Astrocyte (in vitro differentiated cells and primary cell): ENCODE results near the gene PEX11B. TPM values are rescaled to one million over a fixed set of nuclear protein-coding genes. Genes with fewer than 3 reads are reported as not detected.
A peak's percentile ranks its signal among the peaks of the same experiment; 100 is the strongest.

Experiments used
- DNase-seq: peaks from one replicate; pipeline ENCODE4 v3.0.0-alpha.2; 2010; ENCODE audit warnings: low read depth
- FAIRE-seq: peaks from 2 replicates; lab custom pipeline; 2011; peaks lifted over from hg19 to GRCh38; lab: Jason Lieb, UNC
- H2AFZ ChIP-seq: 2 replicates; pipeline ENCODE4 v1.6.0; 2012; ENCODE audit warnings: low read depth, low read length, inconsistent platforms
- H3K27ac ChIP-seq: 2 replicates; pipeline ENCODE4 v1.5.1; 2011; ENCODE audit warnings: low read depth, low read length, inconsistent platforms
- H3K27me3 ChIP-seq: 2 replicates; pipeline ENCODE4 v1.6.0; 2011; ENCODE audit warnings: low read length, inconsistent platforms; ENCODE audit not compliant: insufficient read depth
- H3K36me3 ChIP-seq: 2 replicates; pipeline ENCODE4 v1.5.1; 2011; ENCODE audit warnings: low read length, inconsistent platforms; ENCODE audit not compliant: insufficient read depth
- H3K4me1 ChIP-seq: 2 replicates; pipeline ENCODE4 v1.5.1; 2011; ENCODE audit warnings: low read length, inconsistent platforms; ENCODE audit not compliant: insufficient read depth
- H3K4me2 ChIP-seq: 2 replicates; pipeline ENCODE4 v1.6.0; 2012; ENCODE audit warnings: low read length, inconsistent platforms
- H3K4me3 ChIP-seq: 2 replicates; pipeline ENCODE4 v1.5.1; 2011; ENCODE audit warnings: low read depth, mild to moderate bottlenecking, low read length, inconsistent platforms; ENCODE audit not compliant: insufficient read depth
- H3K79me2 ChIP-seq: 2 replicates; pipeline ENCODE4 v1.6.0; 2012; ENCODE audit warnings: mild to moderate bottlenecking, low read length, inconsistent platforms; ENCODE audit not compliant: insufficient read depth
- H3K9ac ChIP-seq: 2 replicates; pipeline ENCODE4 v1.6.0; 2012; ENCODE audit warnings: mild to moderate bottlenecking, low read length, inconsistent platforms
- H3K9me3 ChIP-seq: 2 replicates; pipeline ENCODE4 v1.5.1; 2012; ENCODE audit warnings: low read depth, mild to moderate bottlenecking, low read length, inconsistent platforms; ENCODE audit not compliant: insufficient read depth
- H4K20me1 ChIP-seq: 2 replicates; pipeline ENCODE4 v1.6.0; 2012; ENCODE audit warnings: low read length, inconsistent platforms; ENCODE audit not compliant: insufficient read depth
- H3K27ac Mint-ChIP-seq: one replicate; pipeline ENCODE4 v1.8.0; 2021; ENCODE audit warnings: mild to moderate bottlenecking, mixed read lengths; ENCODE audit not compliant: unreplicated experiment
- H3K27me3 Mint-ChIP-seq: one replicate; pipeline ENCODE4 v1.8.0; 2021; ENCODE audit warnings: low read depth, mixed read lengths; ENCODE audit not compliant: unreplicated experiment
- H3K36me3 Mint-ChIP-seq: one replicate; pipeline ENCODE4 v1.8.0; 2021; ENCODE audit warnings: low read depth, mixed read lengths; ENCODE audit not compliant: unreplicated experiment
- H3K4me1 Mint-ChIP-seq: one replicate; pipeline ENCODE4 v1.8.0; 2021; ENCODE audit warnings: low read depth, mixed read lengths; ENCODE audit not compliant: unreplicated experiment
- H3K4me3 Mint-ChIP-seq: one replicate; pipeline ENCODE4 v1.8.0; 2021; ENCODE audit warnings: mild to moderate bottlenecking, moderate library complexity, mixed read lengths; ENCODE audit not compliant: unreplicated experiment
- H3K9me3 Mint-ChIP-seq: one replicate; pipeline ENCODE4 v1.8.0; 2021; ENCODE audit warnings: mild to moderate bottlenecking, mixed read lengths; ENCODE audit not compliant: unreplicated experiment
- EZH2 ChIP-seq: IDR thresholded peaks from 2 replicates; pipeline ENCODE4 v1.6.1; 2012; ENCODE audit warnings: mild to moderate bottlenecking, low read length, inconsistent platforms; ENCODE audit not compliant: insufficient read depth
- total RNA-seq: library from RNA; stranded (reverse); gene quantifications from 2 replicates; pipeline ENCODE4 v1.2.1, GENCODE V29; 2021
- TF ChIP-seq, protein P1 (sequence below): IDR thresholded peaks from 2 replicates; pipeline ENCODE4 v1.5.1; 2011; ENCODE audit warnings: low read depth, mild to moderate bottlenecking, inconsistent platforms, low read length, moderate library complexity; ENCODE audit not compliant: insufficient read depth

PEX11B gene
- total RNA-seq, 1 donor from 2014 or later: 20.7 TPM

DNA sequence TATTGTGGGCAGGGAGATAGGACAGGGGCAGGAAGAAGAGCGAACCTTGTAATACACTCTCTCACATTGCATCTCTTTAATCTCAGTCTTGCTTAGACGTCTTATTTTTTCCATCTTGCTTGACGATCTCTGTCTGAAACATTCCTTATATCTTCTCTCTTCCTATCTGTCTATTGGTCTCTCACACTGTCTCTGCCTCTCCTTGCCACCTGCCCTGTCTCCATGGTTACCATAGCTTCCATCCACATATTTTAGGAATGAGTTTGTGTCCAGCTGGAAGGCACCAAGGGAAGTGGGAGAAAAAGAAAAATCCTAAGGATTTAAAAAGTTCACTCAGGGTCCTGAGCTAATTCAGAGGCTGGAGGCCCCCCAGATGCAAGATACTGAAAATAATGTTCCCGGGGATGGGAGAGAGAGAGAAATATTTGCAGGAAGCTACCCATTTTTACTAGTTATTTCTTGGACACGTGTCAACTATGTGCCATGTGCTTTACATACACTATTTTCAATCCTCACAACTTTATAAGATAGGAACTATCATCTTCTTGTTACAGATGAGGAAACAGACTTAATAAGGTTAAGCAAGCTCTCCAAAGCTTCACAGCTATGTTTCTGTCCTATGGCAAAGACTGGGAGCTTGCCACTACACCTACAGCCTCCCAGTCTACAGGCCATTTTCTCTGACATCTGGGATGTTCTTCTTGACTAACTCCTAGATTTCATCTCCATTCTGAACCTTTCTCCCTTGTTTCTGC is 44.9 kb upstream of the PEX11B start:
- FAIRE-seq (no peak), DNase-seq (peak; percentile 70)
- Histone ChIP-seq H3K27ac (peak overlapping the region; percentile 81), H3K4me1 (peaks cover 36% of the 10 kb centered on the region), H3K4me3 (peak overlapping the region; percentile 87), H3K36me3 (no peaks in the 10 kb centered on the region), H3K4me2 (peak overlapping the region; percentile 93), H2AFZ (peak overlapping the region; percentile 93), H3K27me3 (no peaks in the 10 kb centered on the region), H3K9me3 (peaks cover 5% of the 10 kb centered on the region), H4K20me1 (no peaks in the 10 kb centered on the region), H3K79me2 (peaks cover 5% of the 10 kb centered on the region), H3K9ac (peak overlapping the region; percentile 84)
- H3K27me3 Mint-ChIP-seq: no peaks in the 10 kb centered on the region
- H3K36me3 Mint-ChIP-seq: no peaks in the 10 kb centered on the region
- H3K27ac Mint-ChIP-seq: peak overlapping the region; percentile 91
- no peaks in the 10 kb centered on the region for H3K9me3 Mint-ChIP-seq
- TF ChIP-seq, protein P1, sequence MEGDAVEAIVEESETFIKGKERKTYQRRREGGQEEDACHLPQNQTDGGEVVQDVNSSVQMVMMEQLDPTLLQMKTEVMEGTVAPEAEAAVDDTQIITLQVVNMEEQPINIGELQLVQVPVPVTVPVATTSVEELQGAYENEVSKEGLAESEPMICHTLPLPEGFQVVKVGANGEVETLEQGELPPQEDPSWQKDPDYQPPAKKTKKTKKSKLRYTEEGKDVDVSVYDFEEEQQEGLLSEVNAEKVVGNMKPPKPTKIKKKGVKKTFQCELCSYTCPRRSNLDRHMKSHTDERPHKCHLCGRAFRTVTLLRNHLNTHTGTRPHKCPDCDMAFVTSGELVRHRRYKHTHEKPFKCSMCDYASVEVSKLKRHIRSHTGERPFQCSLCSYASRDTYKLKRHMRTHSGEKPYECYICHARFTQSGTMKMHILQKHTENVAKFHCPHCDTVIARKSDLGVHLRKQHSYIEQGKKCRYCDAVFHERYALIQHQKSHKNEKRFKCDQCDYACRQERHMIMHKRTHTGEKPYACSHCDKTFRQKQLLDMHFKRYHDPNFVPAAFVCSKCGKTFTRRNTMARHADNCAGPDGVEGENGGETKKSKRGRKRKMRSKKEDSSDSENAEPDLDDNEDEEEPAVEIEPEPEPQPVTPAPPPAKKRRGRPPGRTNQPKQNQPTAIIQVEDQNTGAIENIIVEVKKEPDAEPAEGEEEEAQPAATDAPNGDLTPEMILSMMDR: no peak
- no peak for TF ChIP-seq EZH2
- H3K4me1 Mint-ChIP-seq: peaks cover 29% of the 10 kb centered on the region
- peak overlapping the region; percentile 89 for H3K4me3 Mint-ChIP-seq

DNA sequence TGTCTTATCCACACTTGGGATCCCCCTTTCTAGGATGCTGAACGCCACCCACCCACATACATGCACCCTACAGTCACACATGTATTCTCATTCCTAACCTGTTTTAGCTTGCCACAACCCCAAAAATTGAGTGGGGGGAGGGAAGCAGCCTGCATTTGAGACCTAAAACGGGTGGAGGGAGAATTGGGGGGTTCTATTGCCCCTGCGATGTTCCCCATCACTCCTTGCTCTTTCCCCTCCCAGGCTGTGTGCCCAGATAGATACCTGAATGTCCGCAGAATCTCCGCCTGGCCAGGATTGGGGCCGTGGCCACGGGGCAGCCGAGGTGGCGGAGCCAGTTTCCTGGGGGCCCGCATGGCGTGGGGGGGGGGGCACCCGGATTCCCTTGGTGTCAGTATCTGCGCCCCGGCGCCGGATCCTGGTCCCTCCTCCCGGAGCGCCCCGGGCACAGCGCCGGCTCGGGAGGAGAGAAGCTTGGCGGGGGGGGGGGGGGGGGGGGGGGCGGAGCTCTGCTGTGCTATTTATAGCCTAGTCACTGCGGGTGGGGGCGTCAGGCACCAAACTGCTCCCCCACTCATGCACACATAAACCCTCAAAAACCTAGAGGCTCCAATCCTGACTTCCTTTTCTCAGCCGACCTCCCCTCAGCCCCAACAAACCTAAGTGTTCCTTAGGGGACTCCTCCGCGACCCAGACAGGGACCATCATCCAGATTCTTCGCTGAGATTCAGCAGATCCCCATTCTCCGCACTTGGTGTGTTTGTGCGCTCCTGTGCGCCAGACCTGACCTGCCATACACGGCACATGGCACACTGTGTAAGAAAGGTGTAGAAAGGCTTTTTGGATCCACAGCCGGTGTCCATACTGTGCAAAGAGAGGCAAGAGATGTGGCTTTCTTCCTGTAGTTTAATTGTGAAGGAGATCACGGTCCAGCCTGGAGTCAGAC is 43.9 kb upstream of the PEX11B start:
- peaks cover 33% of the 10 kb centered on the region for H3K4me1 Mint-ChIP-seq
- Histone ChIP-seq H3K4me1 (peaks cover 40% of the 10 kb centered on the region), H3K27ac (peak overlapping the region; percentile 81), H3K79me2 (peaks cover 5% of the 10 kb centered on the region), H3K27me3 (no peaks in the 10 kb centered on the region), H3K36me3 (no peaks in the 10 kb centered on the region), H3K4me3 (peak overlapping the region; percentile 87), H3K4me2 (peak overlapping the region; percentile 93), H3K9me3 (peaks cover 3% of the 10 kb centered on the region), H2AFZ (peak overlapping the region; percentile 96), H3K9ac (peak overlapping the region; percentile 84), H4K20me1 (no peaks in the 10 kb centered on the region)
- TF ChIP-seq, protein P1: no peak
- TF ChIP-seq EZH2: no peak
- H3K27ac Mint-ChIP-seq: peak overlapping the region; percentile 91
- peak overlapping the region; percentile 92 for H3K4me3 Mint-ChIP-seq
- no peaks in the 10 kb centered on the region for H3K9me3 Mint-ChIP-seq
- no peaks in the 10 kb centered on the region for H3K27me3 Mint-ChIP-seq
- no peak for DNase-seq
- FAIRE-seq: no peak
- no peaks in the 10 kb centered on the region for H3K36me3 Mint-ChIP-seq
